ENCODE measurements around the gene GCKR.
"Not testable (repeated sequence)": the region's sequence is repeated elsewhere in the genome, so short reads cannot be mapped to it uniquely, and the experiment has no call there.

Gene GCKR

DNA sequence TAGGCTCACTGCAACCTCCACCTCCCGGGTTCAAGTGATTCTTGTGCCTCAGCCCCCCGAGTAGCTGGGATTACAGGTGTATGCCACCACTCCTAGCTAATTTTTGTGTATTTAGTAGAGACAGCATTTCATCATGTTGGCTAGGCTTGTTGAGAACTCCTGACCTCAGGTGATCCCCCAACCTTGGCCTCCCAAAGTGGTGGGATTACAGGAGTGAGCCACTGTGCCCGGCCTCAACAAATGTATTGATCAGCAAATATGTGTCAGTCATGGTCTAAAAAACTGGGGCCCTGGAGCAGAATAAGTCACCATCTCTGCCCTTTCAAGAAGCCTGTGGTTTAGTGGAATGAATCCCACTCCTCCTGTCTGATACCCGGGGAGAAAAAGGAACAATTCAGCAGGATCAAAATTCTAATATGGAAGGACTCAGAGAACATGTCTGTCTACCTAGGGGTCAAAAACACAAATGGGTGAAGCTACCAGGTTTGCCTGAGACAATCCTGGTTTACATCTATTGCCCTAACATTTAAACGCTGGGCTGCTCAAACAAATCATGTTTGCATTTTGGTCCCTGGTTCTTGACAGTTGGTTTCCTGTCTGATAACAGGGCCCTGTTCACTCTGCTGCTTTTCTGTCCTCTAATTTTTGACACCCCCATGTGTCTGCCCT, 21.6 kb downstream of the GCKR start:
- no peak for DNase-seq (ENCODE audit: low read depth in 2 of 2)

GRCh38 chr2:27518782-27519113, 22.1 kb downstream of the GCKR start:
- no peak for DNase-seq (ENCODE audit: low read depth in 2 of 2)

DNA sequence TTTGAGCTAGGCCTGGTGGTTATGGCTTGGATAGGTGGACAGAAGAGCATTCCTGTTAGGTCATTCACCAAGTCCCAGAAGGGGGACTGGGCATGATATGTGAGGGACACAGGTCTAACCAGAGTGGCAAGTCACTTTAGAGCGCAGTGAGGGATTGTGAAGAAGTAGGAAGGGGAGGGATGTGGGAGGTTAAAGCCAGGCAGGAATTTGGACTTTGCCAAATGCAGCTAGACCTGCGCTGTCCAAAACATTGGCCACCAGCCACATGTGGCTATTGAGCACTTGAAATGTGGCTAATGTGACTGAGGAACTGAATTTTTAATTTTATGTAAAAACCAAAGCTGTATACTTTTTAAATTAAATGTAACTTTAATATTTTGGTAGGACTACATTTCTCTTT, 23.7 kb downstream of the GCKR start:
- no peak for DNase-seq (ENCODE audit: low read depth in 2 of 2)

- DNase-seq (ENCODE audit: low read depth in 2 of 2): no peak
Measured at GRCh38 chr2:27522400-27522945, 25.8 kb downstream of the GCKR start.

DNA sequence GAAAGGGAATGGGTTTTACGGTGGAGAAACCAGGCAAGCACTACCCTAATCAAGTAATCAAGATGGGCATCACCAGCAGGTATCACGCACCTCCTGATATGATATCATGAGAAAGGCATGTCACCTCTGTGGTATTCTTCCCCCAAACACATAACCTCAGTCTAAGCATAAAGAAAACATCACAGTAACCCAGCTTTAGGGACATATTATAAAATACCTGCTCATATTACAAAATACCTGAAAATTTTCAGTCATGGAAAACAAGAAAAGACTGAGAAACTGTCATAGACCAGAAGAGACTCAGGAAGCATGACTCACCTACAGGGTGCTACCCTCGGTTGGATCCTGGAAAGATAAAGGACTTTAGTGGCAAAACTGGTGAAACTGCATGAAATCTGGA, 30.5 kb downstream of the GCKR start:
- no peak for DNase-seq (ENCODE audit: low read depth in 2 of 2)

- no peak for DNase-seq (ENCODE audit: low read depth in 2 of 2)
Measured at GRCh38 chr2:27531983-27532382, 35.3 kb downstream of the GCKR start.

DNA sequence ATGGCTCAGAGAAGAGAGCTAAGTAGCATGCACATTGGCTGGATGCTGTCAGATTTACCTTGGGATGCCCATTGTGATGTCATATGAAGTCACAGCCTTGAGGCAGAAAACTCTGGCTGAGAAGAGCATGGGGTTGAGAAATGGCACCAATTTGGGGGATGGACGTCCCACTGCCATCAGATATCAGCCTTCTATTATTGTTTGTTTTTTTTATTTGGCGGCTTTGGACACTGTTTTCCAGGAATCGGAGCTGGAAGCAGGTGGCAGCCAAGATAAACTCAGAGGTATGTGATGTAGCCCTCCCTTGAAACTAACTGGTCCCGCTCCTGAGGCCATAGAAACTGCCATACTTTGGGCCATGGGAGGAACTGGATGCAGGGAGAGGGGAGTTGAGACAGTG, 40.6 kb downstream of the GCKR start:
- no peak for DNase-seq (ENCODE audit: low read depth in 2 of 2)

- DNase-seq (ENCODE audit: low read depth in 2 of 2): not testable (repeated sequence)
Measured at GRCh38 chr2:27538839-27539450, 42.3 kb downstream of the GCKR start.

DNA sequence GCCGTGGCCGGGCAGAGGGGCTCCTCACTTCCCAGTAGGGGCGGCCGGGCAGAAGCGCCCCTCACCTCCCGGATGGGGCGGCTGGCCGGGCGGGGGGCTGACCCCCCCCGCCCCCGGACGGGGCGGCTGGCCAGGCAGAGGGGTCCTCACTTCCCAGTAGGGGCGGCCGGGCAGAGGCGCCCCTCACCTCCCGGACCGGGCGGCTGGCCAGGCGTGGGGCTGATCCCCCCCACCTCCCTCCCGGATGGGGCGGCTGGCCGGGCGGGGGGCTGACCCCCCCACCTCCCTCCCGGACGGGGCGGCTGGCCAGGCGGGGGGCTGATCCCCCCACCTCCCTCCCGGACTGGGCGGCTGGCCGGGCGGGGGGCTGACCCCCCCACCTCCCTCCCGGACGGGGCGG, 43.0 kb downstream of the GCKR start:
- DNase-seq (ENCODE audit: low read depth in 2 of 2): not testable (repeated sequence)

GRCh38 chr2:27544143-27544821, 47.6 kb downstream of the GCKR start:
- DNase-seq (ENCODE audit: low read depth in 2 of 2): no peak

GRCh38 chr2:27545348-27546141, 48.9 kb downstream of the GCKR start:
- no peak for DNase-seq (ENCODE audit: low read depth in 2 of 2)

GRCh38 chr2:27549303-27549702, 52.7 kb downstream of the GCKR start:
- DNase-seq (ENCODE audit: low read depth in 2 of 2): no peak

DNA sequence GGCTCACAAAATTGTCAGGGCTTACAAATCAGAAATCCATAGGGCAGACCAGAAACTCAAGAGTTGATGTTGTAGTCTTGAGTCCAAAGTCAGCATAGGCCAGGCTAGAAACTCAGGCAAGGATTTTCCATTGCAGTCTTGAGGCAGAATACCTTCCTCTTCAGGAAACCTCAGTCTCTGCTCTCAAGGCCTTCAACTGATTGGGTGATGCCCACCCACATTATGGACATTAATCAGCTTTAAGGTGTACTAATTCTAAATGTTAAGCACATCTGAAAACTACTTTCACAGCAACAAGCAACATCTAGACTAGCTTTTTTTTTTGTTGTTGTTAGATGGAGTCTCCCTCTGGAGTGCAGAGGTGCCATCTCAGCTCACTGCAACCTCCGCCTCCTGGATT, 54.9 kb downstream of the GCKR start:
- no peak for DNase-seq (ENCODE audit: low read depth in 2 of 2)

GRCh38 chr2:27552941-27553340, 56.3 kb downstream of the GCKR start:
- DNase-seq (ENCODE audit: low read depth in 2 of 2): no peak

GRCh38 chr2:27554451-27554850, 57.8 kb downstream of the GCKR start:
- DNase-seq (ENCODE audit: low read depth in 2 of 2): not testable (repeated sequence)

- no peak for DNase-seq (ENCODE audit: low read depth in 2 of 2)
Measured at GRCh38 chr2:27559228-27559627, 62.6 kb downstream of the GCKR start.

- no peak for DNase-seq (ENCODE audit: low read depth in 2 of 2)
Measured at GRCh38 chr2:27561060-27561459, 64.4 kb downstream of the GCKR start.

DNA sequence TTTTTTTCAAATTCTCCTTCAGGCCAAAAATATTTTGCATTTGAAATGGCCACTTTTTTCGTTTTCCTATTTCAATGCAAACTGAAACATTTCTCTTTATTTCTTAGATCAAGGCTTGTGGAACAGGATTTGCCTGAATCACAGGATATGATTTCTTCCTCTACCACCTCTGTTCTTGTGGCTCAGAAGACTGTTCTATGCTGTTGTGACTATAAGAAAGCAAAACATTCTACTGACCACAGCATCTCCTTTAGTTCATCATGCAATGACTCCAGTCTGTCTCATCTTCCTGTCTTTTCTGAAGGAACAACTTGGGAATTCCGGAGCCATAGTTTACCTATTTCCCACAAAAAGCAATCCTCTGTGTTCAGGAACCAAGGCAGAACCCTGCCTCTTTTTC, 70.0 kb downstream of the GCKR start:
- peak in 1 of 2 experiments; percentile 8 for DNase-seq (ENCODE audit: low read depth in 2 of 2)

GRCh38 chr2:27569398-27569797, 72.8 kb downstream of the GCKR start:
- no peak for DNase-seq (ENCODE audit: low read depth in 2 of 2)

- no peak for DNase-seq (ENCODE audit: low read depth in 2 of 2)
Measured at GRCh38 chr2:27571197-27571596, 74.6 kb downstream of the GCKR start.

DNA sequence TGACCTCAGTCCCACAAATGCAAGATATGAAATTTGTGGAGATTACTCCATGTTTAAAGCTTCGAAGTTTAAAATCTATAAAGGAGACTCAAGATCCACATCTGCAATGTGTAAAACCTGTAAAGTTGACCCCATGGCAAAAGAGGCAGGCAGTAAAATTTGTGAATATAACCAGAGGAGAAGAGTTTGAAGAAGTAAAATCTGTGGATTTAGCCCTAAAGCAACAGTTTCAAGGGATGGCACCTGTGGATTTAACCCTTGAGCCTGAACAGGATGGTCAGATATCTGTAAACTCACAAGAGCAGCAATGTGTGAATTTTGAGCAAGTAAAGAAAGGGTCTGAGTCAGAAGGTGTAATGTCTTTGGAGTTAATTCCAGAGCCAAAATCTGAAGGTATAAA, 75.0 kb downstream of the GCKR start:
- DNase-seq (ENCODE audit: low read depth in 2 of 2): no peak

- DNase-seq (ENCODE audit: low read depth in 2 of 2): no peak
Measured at GRCh38 chr2:27572439-27572838, 75.8 kb downstream of the GCKR start.
